GM21786 (cell line): ENCODE results near the gene RBM33.

Source experiments
- ATAC-seq: cut with Tn5 transposase; IDR thresholded peaks from one replicate; pipeline ENCODE4 v1.9.1; 2021; ENCODE audit not compliant: unreplicated experiment

Gene RBM33

GRCh38 chr7:155717010-155717744 lies 72.7 kb downstream of the RBM33 start:
- no peak for ATAC-seq

- peak; percentile 23 for ATAC-seq
Observed at GRCh38 chr7:155721056-155721455, 76.6 kb downstream of the RBM33 start.

GRCh38 chr7:155722118-155722517 lies 77.7 kb downstream of the RBM33 start:
- ATAC-seq, result peak; percentile 63

- no peak for ATAC-seq
Observed at GRCh38 chr7:155722936-155723335, 78.5 kb downstream of the RBM33 start.

- peak; percentile 54 for ATAC-seq
Observed at GRCh38 chr7:155724327-155725005, 80.0 kb downstream of the RBM33 start.

GRCh38 chr7:155725006-155725355 lies 80.5 kb downstream of the RBM33 start:
- no peak for ATAC-seq

GRCh38 chr7:155727616-155728015 lies 83.2 kb downstream of the RBM33 start:
- ATAC-seq, result no peak

- no peak for ATAC-seq
Observed at GRCh38 chr7:155728116-155728515, 83.7 kb downstream of the RBM33 start.

GRCh38 chr7:155729847-155730246 lies 85.4 kb downstream of the RBM33 start:
- ATAC-seq, result no peak

GRCh38 chr7:155731380-155731779 lies 86.9 kb downstream of the RBM33 start:
- no peak for ATAC-seq

GRCh38 chr7:155731871-155732270 lies 87.4 kb downstream of the RBM33 start:
- ATAC-seq, result no peak

GRCh38 chr7:155732286-155732685 lies 87.8 kb downstream of the RBM33 start:
- ATAC-seq, result no peak

- no peak for ATAC-seq
Observed at GRCh38 chr7:155733582-155734444, 89.4 kb downstream of the RBM33 start.

- no peak for ATAC-seq
Observed at GRCh38 chr7:155734445-155734809, 90.0 kb downstream of the RBM33 start.

- ATAC-seq, result no peak
Observed at GRCh38 chr7:155735442-155736115, 91.1 kb downstream of the RBM33 start.

- no peak for ATAC-seq
Observed at GRCh38 chr7:155737590-155737989, 93.1 kb downstream of the RBM33 start.

- no peak for ATAC-seq
Observed at GRCh38 chr7:155738104-155738503, 93.6 kb downstream of the RBM33 start.

GRCh38 chr7:155738652-155739537 lies 94.4 kb downstream of the RBM33 start:
- ATAC-seq, result peak; percentile 57

GRCh38 chr7:155739538-155740143 lies 95.2 kb downstream of the RBM33 start:
- ATAC-seq, result no peak

GRCh38 chr7:155741082-155741481 lies 96.6 kb downstream of the RBM33 start:
- peak; percentile 56 for ATAC-seq
